ENCODE data around the gene SNAP25. TPM values are rescaled to one million over a fixed set of nuclear protein-coding genes. Genes with fewer than 3 reads are reported as not detected.

The SNAP25 gene
- total RNA-seq, 1 donor from 2014 or later, result 3.0 TPM

DNA sequence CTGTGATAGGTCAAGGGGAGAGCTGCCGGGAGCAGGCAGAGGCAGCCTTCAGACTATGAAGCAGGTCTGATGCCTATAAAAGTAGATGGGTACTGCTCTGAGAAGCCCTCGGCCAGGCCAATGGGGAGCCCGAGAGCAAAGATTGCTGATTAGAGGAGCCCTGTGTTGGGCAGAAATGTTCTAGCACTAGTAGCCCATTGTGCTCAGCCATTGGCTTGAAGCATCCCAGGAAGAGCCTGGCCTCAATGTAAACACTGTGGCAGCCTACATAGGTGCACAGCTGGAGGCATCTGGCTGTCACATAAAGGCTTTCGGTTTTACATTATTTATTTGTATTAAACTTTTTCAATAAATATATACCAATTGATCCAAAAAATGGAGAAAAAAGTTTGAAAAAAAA lies 67.7 kb downstream of the SNAP25 start:
- Mint-ChIP-seq H3K4me3 (no peak overlapping the region), H3K4me1 (no peaks in the 10 kb centered on the region), H3K36me3 (ENCODE audit: low read depth) (no peaks in the 10 kb centered on the region), H3K27me3 (peaks cover 3% of the 10 kb centered on the region), H3K9me3 (no peaks in the 10 kb centered on the region), H3K27ac (no peak overlapping the region)
- DNase-seq, result no peak
- intact Hi-C loops (cut with micrococcal nuclease), result no loop called here

DNA sequence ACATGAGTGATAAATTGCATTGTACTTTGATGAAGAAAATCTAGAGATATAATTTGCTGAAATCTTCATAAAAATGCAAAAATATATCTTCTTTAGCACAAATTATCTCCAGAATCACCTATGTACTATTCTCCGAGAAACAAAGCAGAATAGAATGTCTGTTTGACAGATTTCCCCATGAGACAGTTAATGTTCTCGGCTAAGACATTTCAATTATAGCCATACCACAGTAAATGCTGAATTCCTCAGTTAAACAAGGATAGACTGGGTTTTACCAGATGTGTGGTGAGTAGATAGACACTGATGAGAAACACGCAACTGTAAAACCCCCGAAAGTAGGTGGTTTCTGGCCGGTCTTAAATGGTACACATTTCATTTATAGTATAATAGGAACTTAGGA lies 69.8 kb downstream of the SNAP25 start:
- intact Hi-C loops (cut with micrococcal nuclease), result no loop called here
- Mint-ChIP-seq H3K36me3 (ENCODE audit: low read depth) (no peaks in the 10 kb centered on the region), H3K4me3 (no peak overlapping the region), H3K4me1 (no peaks in the 10 kb centered on the region), H3K9me3 (no peaks in the 10 kb centered on the region), H3K27me3 (peaks cover 1% of the 10 kb centered on the region), H3K27ac (no peak overlapping the region)
- DNase-seq, result no peak

GRCh38 chr20:10288954-10289646 lies 70.5 kb downstream of the SNAP25 start:
- DNase-seq, result no peak
- no peak overlapping the region for H3K4me3 Mint-ChIP-seq
- H3K4me1 Mint-ChIP-seq, result no peaks in the 10 kb centered on the region
- H3K9me3 Mint-ChIP-seq, result no peaks in the 10 kb centered on the region
- no peak overlapping the region for H3K27ac Mint-ChIP-seq
- no peaks in the 10 kb centered on the region for H3K36me3 Mint-ChIP-seq (ENCODE audit: low read depth)
- H3K27me3 Mint-ChIP-seq, result peaks cover 1% of the 10 kb centered on the region
- intact Hi-C loops (cut with micrococcal nuclease), result no loop called here

GRCh38 chr20:10291568-10292248 lies 73.1 kb downstream of the SNAP25 start:
- Mint-ChIP-seq H3K9me3 (no peaks in the 10 kb centered on the region), H3K4me1 (no peaks in the 10 kb centered on the region), H3K27me3 (peaks cover 1% of the 10 kb centered on the region), H3K36me3 (ENCODE audit: low read depth) (no peaks in the 10 kb centered on the region), H3K27ac (no peak overlapping the region), H3K4me3 (no peak overlapping the region)
- no peak for DNase-seq
- intact Hi-C loops (cut with micrococcal nuclease), result no loop called here

- Mint-ChIP-seq H3K36me3 (ENCODE audit: low read depth) (no peaks in the 10 kb centered on the region), H3K27ac (no peak overlapping the region), H3K4me3 (no peak overlapping the region), H3K9me3 (no peaks in the 10 kb centered on the region), H3K4me1 (peaks cover 2% of the 10 kb centered on the region), H3K27me3 (no peaks in the 10 kb centered on the region)
- DNase-seq, result no peak
- intact Hi-C loops (cut with micrococcal nuclease), result no loop called here
Measured at GRCh38 chr20:10297223-10297622, 78.6 kb downstream of the SNAP25 start.

- Mint-ChIP-seq H3K36me3 (ENCODE audit: low read depth) (no peaks in the 10 kb centered on the region), H3K27ac (no peak overlapping the region), H3K9me3 (no peaks in the 10 kb centered on the region), H3K4me3 (no peak overlapping the region), H3K4me1 (peaks cover 2% of the 10 kb centered on the region), H3K27me3 (no peaks in the 10 kb centered on the region)
- intact Hi-C loops (cut with micrococcal nuclease), result no loop called here
- DNase-seq, result no peak
Measured at GRCh38 chr20:10297684-10298240, 79.1 kb downstream of the SNAP25 start.

GRCh38 chr20:10300582-10301446 lies 82.2 kb downstream of the SNAP25 start:
- Mint-ChIP-seq H3K27me3 (peaks cover 4% of the 10 kb centered on the region), H3K36me3 (ENCODE audit: low read depth) (no peaks in the 10 kb centered on the region), H3K9me3 (no peaks in the 10 kb centered on the region), H3K4me1 (peaks cover 2% of the 10 kb centered on the region), H3K27ac (no peak overlapping the region), H3K4me3 (no peak overlapping the region)
- intact Hi-C loops (cut with micrococcal nuclease), result no loop called here
- no peak for DNase-seq

GRCh38 chr20:10303852-10304251 lies 85.2 kb downstream of the SNAP25 start:
- intact Hi-C loops (cut with micrococcal nuclease), result no loop called here
- no peak for DNase-seq
- H3K9me3 Mint-ChIP-seq, result no peaks in the 10 kb centered on the region
- peaks cover 6% of the 10 kb centered on the region for H3K27me3 Mint-ChIP-seq
- no peaks in the 10 kb centered on the region for H3K36me3 Mint-ChIP-seq (ENCODE audit: low read depth)
- H3K27ac Mint-ChIP-seq, result no peak overlapping the region
- peaks cover 2% of the 10 kb centered on the region for H3K4me1 Mint-ChIP-seq
- no peak overlapping the region for H3K4me3 Mint-ChIP-seq

- no peak overlapping the region for H3K27ac Mint-ChIP-seq
- no peak overlapping the region for H3K4me3 Mint-ChIP-seq
- peaks cover 2% of the 10 kb centered on the region for H3K4me1 Mint-ChIP-seq
- no peaks in the 10 kb centered on the region for H3K36me3 Mint-ChIP-seq (ENCODE audit: low read depth)
- H3K27me3 Mint-ChIP-seq, result peaks cover 6% of the 10 kb centered on the region
- intact Hi-C loops (cut with micrococcal nuclease), result no loop called here
- no peak for DNase-seq
- H3K9me3 Mint-ChIP-seq, result no peaks in the 10 kb centered on the region
Measured at GRCh38 chr20:10304471-10305046, 85.9 kb downstream of the SNAP25 start.

DNA sequence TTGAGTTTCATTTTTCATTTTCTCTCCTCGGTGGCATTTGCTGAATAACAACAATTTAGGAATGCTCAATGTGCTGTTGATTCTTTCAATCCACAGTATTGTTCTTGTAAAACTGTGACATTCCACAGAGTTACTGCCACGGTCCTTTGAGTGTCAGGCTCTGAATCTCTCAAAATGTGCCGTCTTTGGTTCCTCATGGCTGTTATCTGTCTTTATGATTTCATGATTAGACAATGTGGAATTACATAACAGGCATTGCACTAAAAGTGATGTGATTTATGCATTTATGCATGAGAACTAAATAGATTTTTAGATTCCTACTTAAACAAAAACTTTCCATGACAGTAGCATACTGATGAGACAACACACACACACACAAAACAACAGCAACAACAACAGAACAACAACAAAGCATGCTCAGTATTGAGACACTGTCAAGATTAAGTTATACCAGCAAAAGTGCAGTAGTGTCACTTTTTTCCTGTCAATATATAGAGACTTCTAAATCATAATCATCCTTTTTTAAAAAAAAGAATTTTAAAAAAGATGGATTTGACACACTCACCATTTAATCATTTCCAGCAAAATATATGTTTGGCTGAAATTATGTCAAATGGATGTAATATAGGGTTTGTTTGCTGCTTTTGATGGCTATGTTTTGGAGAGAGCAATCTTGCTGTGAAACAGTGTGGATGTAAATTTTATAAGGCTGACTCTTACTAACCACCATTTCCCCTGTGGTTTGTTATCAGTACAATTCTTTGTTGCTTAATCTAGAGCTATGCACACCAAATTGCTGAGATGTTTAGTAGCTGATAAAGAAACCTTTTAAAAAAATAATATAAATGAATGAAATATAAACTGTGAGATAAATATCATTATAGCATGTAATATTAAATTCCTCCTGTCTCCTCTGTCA lies 88.1 kb downstream of the SNAP25 start:
- DNase-seq, result no peak
- intact Hi-C loops (cut with micrococcal nuclease), result no loop called here
- H3K4me1 Mint-ChIP-seq, result peaks cover 2% of the 10 kb centered on the region
- no peak overlapping the region for H3K27ac Mint-ChIP-seq
- H3K36me3 Mint-ChIP-seq (ENCODE audit: low read depth), result no peaks in the 10 kb centered on the region
- peaks cover 10% of the 10 kb centered on the region for H3K27me3 Mint-ChIP-seq
- no peak overlapping the region for H3K4me3 Mint-ChIP-seq
- H3K9me3 Mint-ChIP-seq, result no peaks in the 10 kb centered on the region

DNA sequence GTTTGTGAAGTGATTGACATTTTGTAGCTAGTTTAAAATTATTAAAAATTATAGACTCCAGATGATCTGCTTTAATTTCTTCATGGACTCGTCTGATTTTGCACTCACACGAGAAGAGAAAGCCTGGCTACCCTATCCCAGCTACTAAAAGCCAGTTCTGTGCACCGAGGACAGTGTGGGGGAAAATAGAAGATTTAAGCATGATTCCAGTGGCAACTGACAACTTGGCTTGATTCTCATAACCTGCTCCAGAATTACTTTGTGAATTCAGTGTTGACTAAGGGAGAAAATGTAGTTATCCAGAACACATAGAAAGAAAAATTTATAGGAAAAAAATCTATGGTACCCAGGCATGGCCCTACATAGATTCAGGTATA lies 88.7 kb downstream of the SNAP25 start:
- H3K27ac Mint-ChIP-seq, result no peak overlapping the region
- H3K9me3 Mint-ChIP-seq, result no peaks in the 10 kb centered on the region
- DNase-seq, result no peak
- H3K4me3 Mint-ChIP-seq, result no peak overlapping the region
- no peaks in the 10 kb centered on the region for H3K36me3 Mint-ChIP-seq (ENCODE audit: low read depth)
- H3K4me1 Mint-ChIP-seq, result peaks cover 2% of the 10 kb centered on the region
- peaks cover 10% of the 10 kb centered on the region for H3K27me3 Mint-ChIP-seq
- intact Hi-C loops (cut with micrococcal nuclease), result no loop called here

- Mint-ChIP-seq H3K4me1 (peaks cover 2% of the 10 kb centered on the region), H3K27me3 (peaks cover 10% of the 10 kb centered on the region), H3K27ac (no peak overlapping the region), H3K9me3 (no peaks in the 10 kb centered on the region), H3K4me3 (no peak overlapping the region), H3K36me3 (ENCODE audit: low read depth) (no peaks in the 10 kb centered on the region)
- DNase-seq, result no peak
- intact Hi-C loops (cut with micrococcal nuclease), result no loop called here
Measured at GRCh38 chr20:10308652-10309051, 90.0 kb downstream of the SNAP25 start.

DNA sequence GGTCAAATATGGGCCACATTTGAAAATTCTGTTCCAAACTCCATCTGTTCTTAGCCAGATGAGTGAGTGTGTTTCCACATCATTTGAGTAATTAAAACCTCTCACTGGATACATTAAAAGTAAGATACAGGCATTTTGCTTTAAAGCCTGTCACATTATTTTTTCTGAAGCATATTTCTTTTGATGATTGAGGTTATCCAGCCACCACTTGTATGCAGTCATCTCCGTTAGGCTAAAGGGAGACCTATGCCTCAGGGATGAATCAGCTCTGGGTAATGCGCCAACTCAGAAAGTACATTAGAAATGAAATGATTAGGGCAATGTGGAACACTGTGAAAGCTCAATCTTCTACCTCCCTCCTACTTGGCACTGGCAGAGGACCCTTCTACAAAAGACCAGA lies 90.7 kb downstream of the SNAP25 start:
- peaks cover 10% of the 10 kb centered on the region for H3K27me3 Mint-ChIP-seq
- H3K9me3 Mint-ChIP-seq, result no peaks in the 10 kb centered on the region
- H3K27ac Mint-ChIP-seq, result no peak overlapping the region
- no peak for DNase-seq
- no peaks in the 10 kb centered on the region for H3K36me3 Mint-ChIP-seq (ENCODE audit: low read depth)
- intact Hi-C loops (cut with micrococcal nuclease), result no loop called here
- H3K4me1 Mint-ChIP-seq, result peaks cover 2% of the 10 kb centered on the region
- no peak overlapping the region for H3K4me3 Mint-ChIP-seq

Measured in activated CD4-positive, alpha-beta T cell treated with anti-CD3 and anti-CD28 coated beads, Interleukin-2, amount 10 ng/mL, durations not matched to agents 24 days and 14 days (primary cell).